H9 (cell line): ENCODE data around the gene LARP4B. TPM values are rescaled to one million over a fixed set of nuclear protein-coding genes. Genes with fewer than 3 reads are reported as not detected.

Source experiments
- DNase-seq: peaks from one replicate; pipeline ENCODE4 v3.0.0-alpha.2; 2017
- H2AFZ ChIP-seq: one replicate; pipeline ENCODE4 v1.6.1; 2013; ENCODE audit warnings: mild to moderate bottlenecking, low read length, control low read depth, moderate library complexity
- H2AK5ac ChIP-seq: 2 replicates; pipeline ENCODE4 v1.6.1; 2013; ENCODE audit warnings: low read length, control low read depth, mixed read lengths; ENCODE audit not compliant: insufficient read length
- H2BK120ac ChIP-seq: one replicate; pipeline ENCODE4 v1.6.1; 2013; ENCODE audit warnings: low read depth, mild to moderate bottlenecking, low read length, control low read depth, inconsistent platforms; ENCODE audit not compliant: poor library complexity, severe bottlenecking
- H2BK12ac ChIP-seq: 2 replicates; pipeline ENCODE4 v1.6.1; 2013; ENCODE audit warnings: low read length, control low read depth, mixed read lengths, low read depth; ENCODE audit not compliant: insufficient read length
- H2BK15ac ChIP-seq: 2 replicates; pipeline ENCODE4 v1.6.1; 2013; ENCODE audit warnings: low read depth, low read length, control low read depth
- H2BK20ac ChIP-seq: one replicate; pipeline ENCODE4 v1.6.1; 2013; ENCODE audit warnings: low read depth, mild to moderate bottlenecking, low read length, control low read depth, inconsistent platforms; ENCODE audit not compliant: poor library complexity, severe bottlenecking
- H2BK5ac ChIP-seq: 2 replicates; pipeline ENCODE4 v1.6.1; 2013; ENCODE audit warnings: low read length, control low read depth, mixed read lengths; ENCODE audit not compliant: insufficient read length
- H3K14ac ChIP-seq: 2 replicates; pipeline ENCODE4 v1.6.1; 2013; ENCODE audit warnings: low read length, control low read depth; ENCODE audit not compliant: insufficient read depth
- H3K18ac ChIP-seq: 2 replicates; pipeline ENCODE4 v1.6.1; 2013; ENCODE audit warnings: low read depth, mild to moderate bottlenecking, mixed read lengths, low read length, control low read depth; ENCODE audit not compliant: insufficient read length
- H3K23ac ChIP-seq: 2 replicates; pipeline ENCODE4 v1.6.1; 2013; ENCODE audit warnings: low read length, control low read depth, mixed read lengths, low read depth; ENCODE audit not compliant: insufficient read length
- H3K23me2 ChIP-seq: 2 replicates; pipeline ENCODE4 v1.6.1; 2013; ENCODE audit warnings: low read depth, mild to moderate bottlenecking, mixed read lengths, low read length, control low read depth; ENCODE audit not compliant: insufficient read length, poor library complexity, severe bottlenecking
- H3K27ac ChIP-seq: 2 replicates; pipeline ENCODE4 v1.5.1; 2013; ENCODE audit warnings: low read length, control low read depth, mixed read lengths, low read depth; ENCODE audit not compliant: insufficient read length
- H3K27me3 ChIP-seq: 2 replicates; pipeline ENCODE4 v1.6.1; 2013; ENCODE audit warnings: low read length, control low read depth, inconsistent platforms; ENCODE audit not compliant: insufficient read depth
- H3K4ac ChIP-seq: 2 replicates; pipeline ENCODE4 v1.6.1; 2013; ENCODE audit warnings: low read depth, mild to moderate bottlenecking, control low read depth, inconsistent platforms, low read length, moderate library complexity
- H3K4me1 ChIP-seq: 2 replicates; pipeline ENCODE4 v1.6.1; 2013; ENCODE audit warnings: low read length, control low read depth, inconsistent platforms; ENCODE audit not compliant: insufficient read depth
- H3K4me2 ChIP-seq: 2 replicates; pipeline ENCODE4 v1.6.1; 2013; ENCODE audit warnings: low read length, control low read depth, mixed read lengths; ENCODE audit not compliant: insufficient read length, insufficient read depth
- H3K56ac ChIP-seq: 2 replicates; pipeline ENCODE4 v1.6.1; 2013; ENCODE audit warnings: low read depth, mild to moderate bottlenecking, mixed read lengths, low read length, control low read depth; ENCODE audit not compliant: insufficient read length
- H3K79me1 ChIP-seq: 2 replicates; pipeline ENCODE4 v1.6.1; 2013; ENCODE audit warnings: low read depth, mild to moderate bottlenecking, moderate library complexity, low read length, control low read depth, inconsistent platforms; ENCODE audit not compliant: insufficient read depth, poor library complexity, severe bottlenecking
- H3K79me2 ChIP-seq: 2 replicates; pipeline ENCODE4 v1.6.1; 2013; ENCODE audit warnings: low read length, control low read depth, inconsistent platforms; ENCODE audit not compliant: insufficient read depth
- H3K9ac ChIP-seq: 2 replicates; pipeline ENCODE4 v1.6.1; 2013; ENCODE audit warnings: low read length, control low read depth, mixed read lengths; ENCODE audit not compliant: insufficient read length; ENCODE audit errors: extremely low read depth
- H3K9me3 ChIP-seq: one replicate; pipeline ENCODE4 v1.6.1; 2013; ENCODE audit warnings: low read depth, low read length, inconsistent platforms; ENCODE audit not compliant: control insufficient read depth
- H3T11ph ChIP-seq: one replicate; pipeline ENCODE4 v1.6.1; 2013; ENCODE audit warnings: mild to moderate bottlenecking, low read length, control low read depth, inconsistent platforms
- H4K20me1 ChIP-seq: one replicate; pipeline ENCODE4 v1.6.1; 2013; ENCODE audit not compliant: control insufficient read depth, insufficient read length, insufficient read depth
- H4K5ac ChIP-seq: 2 replicates; pipeline ENCODE4 v1.6.1; 2013; ENCODE audit warnings: low read depth, mild to moderate bottlenecking, mixed read lengths, low read length, control low read depth; ENCODE audit not compliant: insufficient read length
- H4K8ac ChIP-seq: replicated peaks from 2 replicates; pipeline ENCODE4 v1.6.1; 2013; ENCODE audit warnings: low read length, control low read depth, mixed read lengths, low read depth; ENCODE audit not compliant: insufficient read length
- H4K91ac ChIP-seq: 2 replicates; pipeline ENCODE4 v1.6.1; 2013; ENCODE audit warnings: low read depth, mild to moderate bottlenecking, moderate library complexity, mixed read lengths, low read length, control low read depth; ENCODE audit not compliant: insufficient read length
- H3K27ac Mint-ChIP-seq, 3 experiments: 2 replicates in 2 of 3; 3 replicates in 1 of 3; pipeline ENCODE4 v1.8.0; 2020 to 2021; ENCODE audit warnings: mixed read lengths in 3 of 3, mild to moderate bottlenecking in 1 of 3, moderate library complexity in 1 of 3
- H3K27me3 Mint-ChIP-seq: 2 replicates; pipeline ENCODE4 v1.8.0; 2021; ENCODE audit warnings: low read depth, mild to moderate bottlenecking, moderate library complexity, mixed read lengths
- H3K36me3 Mint-ChIP-seq, 3 experiments: 2 replicates in 2 of 3; 3 replicates in 1 of 3; pipeline ENCODE4 v1.8.0; 2020 to 2021; ENCODE audit warnings: low read depth in 3 of 3, mixed read lengths in 3 of 3; ENCODE audit not compliant: insufficient read depth in 1 of 3
- H3K4me1 Mint-ChIP-seq, 2 experiments: 2 replicates each; pipeline ENCODE4 v1.8.0; 2020; ENCODE audit warnings: mixed read lengths in 2 of 2
- H3K4me3 Mint-ChIP-seq, 2 experiments: 2 replicates in 1 of 2; 3 replicates in 1 of 2; pipeline ENCODE4 v1.8.0; 2020 to 2021; ENCODE audit warnings: mild to moderate bottlenecking in 2 of 2, mixed read lengths in 2 of 2, moderate library complexity in 1 of 2
- H3K9me3 Mint-ChIP-seq, 2 experiments: 2 replicates in 1 of 2; 3 replicates in 1 of 2; pipeline ENCODE4 v1.8.0; 2020; ENCODE audit warnings: mild to moderate bottlenecking in 2 of 2, mixed read lengths in 2 of 2, moderate library complexity in 1 of 2
- CTCF ChIP-seq: fragments of 200-600 bp; sonication (generic); conservative IDR thresholded peaks from 3 replicates; pipeline ENCODE4 v1.8.0; 2021; ENCODE audit warnings: antibody characterized with exemption, mild to moderate bottlenecking
- WGBS: extraction: QIAGEN DNeasy Blood & Tissue Kit; methylation state at CpG from one replicate; pipeline ENCODE4 v1.1.7; 2013; ENCODE audit warnings: missing lambda C conversion rate, low lambda C conversion rate, mixed read lengths; ENCODE audit not compliant: insufficient read length; ENCODE audit errors: extremely low coverage; 5-methylcytosine and 5-hydroxymethylcytosine counted together
- total RNA-seq: library from RNA; stranded (reverse); gene quantifications from 2 replicates; pipeline ENCODE4 v1.2.1, GENCODE V29; 2021

Gene LARP4B
- total RNA-seq, 1 experiment from 2014 or later, result 88.9 TPM

GRCh38 chr10:796233-796632 is 135.3 kb downstream of the LARP4B start:
- H2AK5ac ChIP-seq, result no peak overlapping the region
- no peaks in the 10 kb centered on the region for H3K4me1 ChIP-seq
- no peak overlapping the region for H3K23ac ChIP-seq
- H3K4ac ChIP-seq, result no peak overlapping the region
- no peaks in the 10 kb centered on the region for H3K79me1 ChIP-seq
- Mint-ChIP-seq H3K4me3 (no peak overlapping the region), H3K9me3 (peaks cover 42 to 45% of the 10 kb centered on the region in 2 experiments), H3K27me3 (peaks cover 5% of the 10 kb centered on the region), H3K36me3 (peaks cover 28 to 41% (median 32%) of the 10 kb centered on the region in 3 experiments), H3K4me1 (no peaks in the 10 kb centered on the region), H3K27ac (no peak overlapping the region)
- H4K20me1 ChIP-seq, result no peaks in the 10 kb centered on the region
- no peaks in the 10 kb centered on the region for H3K79me2 ChIP-seq
- H2AFZ ChIP-seq, result no peak overlapping the region
- H3K27ac ChIP-seq, result no peak overlapping the region
- H4K5ac ChIP-seq, result no peak overlapping the region
- no peak overlapping the region for H2BK5ac ChIP-seq
- no peak overlapping the region for H2BK120ac ChIP-seq
- H3T11ph ChIP-seq, result no peak overlapping the region
- H3K56ac ChIP-seq, result no peak overlapping the region
- no peak for TF ChIP-seq CTCF
- H2BK20ac ChIP-seq, result no peak overlapping the region
- no peak overlapping the region for H2BK12ac ChIP-seq
- no peak overlapping the region for H4K8ac ChIP-seq
- no peaks in the 10 kb centered on the region for H3K27me3 ChIP-seq
- no CpG with 5 or more reads among the region's 4 CpGs for WGBS
- no peak overlapping the region for H4K91ac ChIP-seq
- H3K14ac ChIP-seq, result no peak overlapping the region
- no peak for DNase-seq
- H3K9me3 ChIP-seq, result no peaks in the 10 kb centered on the region
- H3K18ac ChIP-seq, result no peak overlapping the region
- no peak overlapping the region for H2BK15ac ChIP-seq
- H3K9ac ChIP-seq, result no peak overlapping the region
- no peaks in the 10 kb centered on the region for H3K23me2 ChIP-seq
- no peak overlapping the region for H3K4me2 ChIP-seq
